ENCODE results near the gene ZNF219. TPM values are rescaled to one million over a fixed set of nuclear protein-coding genes. Genes with fewer than 3 reads are reported as not detected.

ZNF219 gene
- total RNA-seq, 1 experiment from 2014 or later, result 6.0 TPM

DNA sequence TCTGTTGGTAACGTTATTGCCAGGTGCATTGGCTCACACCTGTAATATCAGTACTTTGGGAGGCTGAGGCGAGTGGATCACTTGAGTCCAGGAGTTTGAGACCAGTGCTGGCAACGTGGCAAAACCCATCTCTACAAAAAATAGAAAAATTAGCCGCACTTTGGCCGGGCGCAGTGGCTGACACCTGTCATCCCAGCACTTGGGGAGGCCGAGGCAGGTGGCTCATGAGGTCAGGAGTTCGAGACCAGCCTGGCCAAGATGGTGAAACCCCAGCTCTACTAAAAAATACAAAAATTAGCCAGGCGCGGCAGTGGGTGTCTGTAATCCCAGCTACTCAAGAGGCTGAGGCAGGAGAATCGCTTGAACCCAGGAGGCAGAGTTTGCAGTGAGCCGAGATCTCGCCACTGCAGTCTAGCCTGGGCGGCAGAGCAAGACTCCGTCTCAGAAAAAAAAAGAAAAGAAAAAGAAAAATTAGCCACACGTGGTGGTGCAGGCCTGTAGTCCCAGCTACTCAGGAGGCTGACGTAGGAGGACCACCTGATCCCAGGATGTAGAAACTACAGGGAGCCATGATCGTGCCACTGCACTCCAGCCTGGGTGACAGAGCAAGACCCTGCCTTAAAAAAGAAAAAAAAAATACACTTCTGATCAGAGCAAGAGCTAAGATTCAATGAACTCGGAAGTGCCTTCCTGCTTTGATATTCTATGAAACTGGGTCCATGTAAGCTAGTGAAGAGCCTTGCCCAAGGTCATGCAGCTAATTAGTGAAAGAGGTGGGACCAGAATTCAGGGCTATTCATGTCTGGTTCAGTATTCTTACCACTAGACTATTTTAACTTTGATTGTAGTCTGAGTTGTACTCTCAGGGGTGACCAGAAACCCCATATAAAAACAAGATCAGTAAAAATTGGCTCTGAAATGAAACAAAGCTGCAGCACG, 45.0 kb downstream of the ZNF219 start:
- no TSS peak for BruUV-seq (replicated peaks)
- CTCF ChIA-PET, result no interaction called here
- Histone ChIP-seq H3K9ac (ENCODE audit: low read length) (no peak overlapping the region), H3K4me1 (ENCODE audit: insufficient read depth, low read length) (no peaks in the 10 kb centered on the region), H3K79me2 (ENCODE audit: low read length) (no peaks in the 10 kb centered on the region), H3F3A (ENCODE audit: low read length, unreplicated experiment) (no peaks in the 10 kb centered on the region), H3K27me3 (ENCODE audit: low read length) (peaks cover 31% of the 10 kb centered on the region), H4K20me1 (ENCODE audit: low read length) (no peaks in the 10 kb centered on the region), H3K4me2 (ENCODE audit: low read length) (no peak overlapping the region), H3K9me3 (ENCODE audit: low read length) (no peaks in the 10 kb centered on the region), H3K4me3 (ENCODE audit: low read length) (no peak overlapping the region), H2AFZ (ENCODE audit: low read length) (no peak overlapping the region), H3K36me3 (ENCODE audit: low read depth, low read length) (no peaks in the 10 kb centered on the region), H3K27ac (ENCODE audit: low read length) (no peak overlapping the region), H3K9me2 (replicated peaks; ENCODE audit: low read length) (no peaks in the 10 kb centered on the region)
- no peak for TF ChIP-seq EZH2phosphoT487 (IDR thresholded peaks at IDR 0.05; ENCODE audit: borderline replicate concordance, low read length)
- TF ChIP-seq, protein P1, sequence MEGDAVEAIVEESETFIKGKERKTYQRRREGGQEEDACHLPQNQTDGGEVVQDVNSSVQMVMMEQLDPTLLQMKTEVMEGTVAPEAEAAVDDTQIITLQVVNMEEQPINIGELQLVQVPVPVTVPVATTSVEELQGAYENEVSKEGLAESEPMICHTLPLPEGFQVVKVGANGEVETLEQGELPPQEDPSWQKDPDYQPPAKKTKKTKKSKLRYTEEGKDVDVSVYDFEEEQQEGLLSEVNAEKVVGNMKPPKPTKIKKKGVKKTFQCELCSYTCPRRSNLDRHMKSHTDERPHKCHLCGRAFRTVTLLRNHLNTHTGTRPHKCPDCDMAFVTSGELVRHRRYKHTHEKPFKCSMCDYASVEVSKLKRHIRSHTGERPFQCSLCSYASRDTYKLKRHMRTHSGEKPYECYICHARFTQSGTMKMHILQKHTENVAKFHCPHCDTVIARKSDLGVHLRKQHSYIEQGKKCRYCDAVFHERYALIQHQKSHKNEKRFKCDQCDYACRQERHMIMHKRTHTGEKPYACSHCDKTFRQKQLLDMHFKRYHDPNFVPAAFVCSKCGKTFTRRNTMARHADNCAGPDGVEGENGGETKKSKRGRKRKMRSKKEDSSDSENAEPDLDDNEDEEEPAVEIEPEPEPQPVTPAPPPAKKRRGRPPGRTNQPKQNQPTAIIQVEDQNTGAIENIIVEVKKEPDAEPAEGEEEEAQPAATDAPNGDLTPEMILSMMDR (conservative IDR thresholded peaks at IDR 0.05; ENCODE audit: low read depth, low read length), result no peak
- no peak for TF ChIP-seq EZH2 (IDR thresholded peaks at IDR 0.05; ENCODE audit: low read length, unreplicated experiment)
- POLR2A ChIA-PET (ENCODE audit: unreplicated experiment), result no interaction called here
- DNase-seq, result no peak
- intact Hi-C loops (cut with micrococcal nuclease), result no loop called here
- ATAC-seq, result no peak

DNA sequence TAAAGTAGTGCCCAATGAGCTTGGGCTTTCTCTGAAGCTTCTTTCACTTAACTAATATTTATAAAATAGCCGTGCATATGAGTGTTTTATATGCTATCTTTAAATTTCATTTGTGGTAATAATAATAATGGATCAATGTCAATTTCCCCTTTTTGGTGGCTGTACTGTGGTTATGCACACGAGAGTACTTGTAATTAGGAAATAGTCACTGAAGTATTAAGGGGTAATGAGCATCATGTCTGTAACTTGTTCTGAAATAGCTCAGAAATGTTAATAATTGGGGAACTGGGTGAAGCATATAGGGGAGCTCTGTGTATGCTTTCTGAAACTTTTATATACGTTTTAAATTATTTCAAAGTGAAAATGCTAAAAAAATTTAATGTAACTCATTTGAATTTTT, 47.9 kb downstream of the ZNF219 start:
- Histone ChIP-seq H3K9ac (ENCODE audit: low read length) (no peak overlapping the region), H3K27me3 (ENCODE audit: low read length) (peaks cover 42% of the 10 kb centered on the region), H3K4me3 (ENCODE audit: low read length) (no peak overlapping the region), H2AFZ (ENCODE audit: low read length) (no peak overlapping the region), H3K4me1 (ENCODE audit: insufficient read depth, low read length) (no peaks in the 10 kb centered on the region), H3K4me2 (ENCODE audit: low read length) (no peak overlapping the region), H3K9me3 (ENCODE audit: low read length) (no peaks in the 10 kb centered on the region), H4K20me1 (ENCODE audit: low read length) (no peaks in the 10 kb centered on the region), H3K36me3 (ENCODE audit: low read depth, low read length) (no peaks in the 10 kb centered on the region), H3K9me2 (replicated peaks; ENCODE audit: low read length) (no peaks in the 10 kb centered on the region), H3K27ac (ENCODE audit: low read length) (no peak overlapping the region), H3K79me2 (ENCODE audit: low read length) (no peaks in the 10 kb centered on the region), H3F3A (ENCODE audit: low read length, unreplicated experiment) (no peaks in the 10 kb centered on the region)
- ChIA-PET POLR2A (ENCODE audit: unreplicated experiment) (no interaction called here), CTCF (interaction anchor here (0.6 kb wide), 1 partner anchor 40 kb away, joined by 3 read pairs; no protein-coding TSS in a partner anchor)
- TF ChIP-seq EZH2phosphoT487 (IDR thresholded peaks at IDR 0.05; ENCODE audit: borderline replicate concordance, low read length), result no peak
- TF ChIP-seq, protein P1 (conservative IDR thresholded peaks at IDR 0.05; ENCODE audit: low read depth, low read length), result no peak
- no peak for TF ChIP-seq EZH2 (IDR thresholded peaks at IDR 0.05; ENCODE audit: low read length, unreplicated experiment)
- intact Hi-C loops (cut with micrococcal nuclease), result no loop called here
- DNase-seq, result no peak
- no peak for ATAC-seq
- BruUV-seq (replicated peaks), result no TSS peak

DNA sequence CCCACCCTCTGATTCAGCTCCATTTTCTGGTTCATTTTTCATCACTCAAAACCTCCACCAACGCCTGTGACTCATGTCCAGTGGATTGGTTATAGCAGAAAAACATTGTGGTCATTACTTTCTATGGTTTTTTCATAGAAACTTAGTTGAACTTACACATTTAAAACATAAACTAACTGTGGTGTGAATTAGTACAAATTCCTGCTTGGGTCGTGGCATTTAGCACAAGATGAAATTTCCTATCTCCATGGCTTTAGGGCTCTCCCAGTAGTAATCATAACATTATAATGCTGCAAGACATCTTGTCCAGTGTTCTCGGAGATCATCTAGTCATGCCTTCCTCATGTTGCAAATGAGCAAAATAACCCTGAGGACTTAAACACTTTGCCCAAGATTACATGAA, 49.2 kb downstream of the ZNF219 start:
- no peaks in the 10 kb centered on the region for H3K9me2 ChIP-seq (replicated peaks; ENCODE audit: low read length)
- no peak overlapping the region for H3K27ac ChIP-seq (ENCODE audit: low read length)
- no peaks in the 10 kb centered on the region for H3K9me3 ChIP-seq (ENCODE audit: low read length)
- BruUV-seq (replicated peaks), result no TSS peak
- no peaks in the 10 kb centered on the region for H3F3A ChIP-seq (ENCODE audit: low read length, unreplicated experiment)
- CTCF ChIA-PET, result no interaction called here
- no peaks in the 10 kb centered on the region for H3K4me1 ChIP-seq (ENCODE audit: insufficient read depth, low read length)
- DNase-seq, result no peak
- H3K9ac ChIP-seq (ENCODE audit: low read length), result no peak overlapping the region
- no peak overlapping the region for H3K4me2 ChIP-seq (ENCODE audit: low read length)
- no peak for ATAC-seq
- H3K79me2 ChIP-seq (ENCODE audit: low read length), result no peaks in the 10 kb centered on the region
- POLR2A ChIA-PET (ENCODE audit: unreplicated experiment), result no interaction called here
- no peaks in the 10 kb centered on the region for H4K20me1 ChIP-seq (ENCODE audit: low read length)
- H3K36me3 ChIP-seq (ENCODE audit: low read depth, low read length), result no peaks in the 10 kb centered on the region
- intact Hi-C loops (cut with micrococcal nuclease), result no loop called here
- TF ChIP-seq EZH2 (IDR thresholded peaks at IDR 0.05; ENCODE audit: low read length, unreplicated experiment), result no peak
- H3K27me3 ChIP-seq (ENCODE audit: low read length), result peaks cover 54% of the 10 kb centered on the region
- no peak overlapping the region for H2AFZ ChIP-seq (ENCODE audit: low read length)
- H3K4me3 ChIP-seq (ENCODE audit: low read length), result no peak overlapping the region
